ENCODE results near the gene KCNJ2.

GRCh38 chr17:70138291-70138865 lies 31.0 kb upstream of the KCNJ2 start:
- no peak for TF ChIP-seq CTCF (IDR thresholded peaks at IDR 0.05 in 2 of 3, conservative IDR thresholded peaks at IDR 0.05 in 1 of 3; ENCODE audit: control insufficient read depth in 2 of 3, extremely low read depth in 1 of 3, insufficient read depth in 1 of 3, low read depth in 3 of 3, low read length in 3 of 3)
- TF ChIP-seq CREB1 (IDR thresholded peaks at IDR 0.05; ENCODE audit: low read depth) = no peak
- TF ChIP-seq NR2C1 (IDR thresholded peaks at IDR 0.05) = no peak
- TF ChIP-seq POLR2AphosphoS5 (IDR thresholded peaks at IDR 0.05; ENCODE audit: low read length) = no peak
- TF ChIP-seq NR2C2 (IDR thresholded peaks at IDR 0.05; ENCODE audit: borderline replicate concordance, control insufficient read depth, insufficient read length, low read depth) = no peak
- TF ChIP-seq JUND (IDR thresholded peaks at IDR 0.05; ENCODE audit: low read depth, low read length) = no peak
- no peak for TF ChIP-seq GABPA (IDR thresholded peaks at IDR 0.05; ENCODE audit: low read depth)
- TF ChIP-seq CEBPZ (IDR thresholded peaks at IDR 0.05; ENCODE audit: low read depth, low read length) = no peak
- TF ChIP-seq ATF7 (IDR thresholded peaks at IDR 0.05; ENCODE audit: low read depth) = no peak
